NB4 (cell line): ENCODE measurements around the gene HIVEP2.
A peak's percentile ranks its signal among the peaks of the same experiment; 100 is the strongest.

Source experiments
- DNase-seq: peaks from one replicate; pipeline ENCODE4 v3.0.0; 2010; ENCODE audit warnings: low read depth
- H3K4me3 ChIP-seq: one replicate; pipeline ENCODE4 v1.5.1; 2011; ENCODE audit warnings: mild to moderate bottlenecking, low read depth, low read length, moderate library complexity
- MYC ChIP-seq: IDR thresholded peaks from 2 replicates; pipeline ENCODE4 v1.6.1; 2011; ENCODE audit warnings: low read depth, low read length
- POLR2A ChIP-seq: IDR thresholded peaks from 2 replicates; pipeline ENCODE4 v1.6.1; 2011; ENCODE audit warnings: mild to moderate bottlenecking; ENCODE audit not compliant: insufficient read length; ENCODE audit errors: extremely low read depth
- TF ChIP-seq, protein P1 (sequence below): IDR thresholded peaks from 2 replicates; pipeline ENCODE4 v1.6.1; 2011; ENCODE audit warnings: low read depth, low read length
- TF ChIP-seq, protein P2 (sequence below): IDR thresholded peaks from one replicate; pipeline ENCODE4 v1.5.1; 2012; ENCODE audit warnings: low read depth, low read length

HIVEP2 gene

DNA sequence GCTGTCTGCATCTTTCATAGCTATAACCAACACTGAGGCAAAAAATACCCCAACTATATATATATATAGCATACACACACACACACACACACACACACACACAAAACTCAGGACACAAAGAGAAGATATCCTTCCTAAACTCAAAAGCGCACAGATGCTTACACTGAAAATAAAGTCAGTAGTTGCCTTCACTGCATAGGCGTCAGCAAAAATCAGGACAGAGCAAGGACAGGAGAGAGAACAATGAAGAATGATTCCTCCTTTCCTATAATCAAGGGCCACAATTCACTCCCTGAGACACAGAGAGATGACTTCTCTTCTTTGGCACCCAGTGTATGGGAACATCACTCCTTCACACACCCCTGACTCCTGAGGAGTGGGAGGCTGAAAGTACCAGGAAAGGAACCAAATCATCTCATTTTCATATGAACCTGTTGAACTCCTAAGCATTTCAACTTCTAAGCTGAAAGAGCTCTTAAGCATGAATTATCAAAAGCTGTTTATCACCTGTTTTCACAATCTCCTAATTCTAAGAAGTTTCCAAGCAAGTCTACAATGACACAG lies 141.4 kb downstream of the HIVEP2 start:
- H3K4me3 ChIP-seq: no peak overlapping the region
- TF ChIP-seq, protein P1, sequence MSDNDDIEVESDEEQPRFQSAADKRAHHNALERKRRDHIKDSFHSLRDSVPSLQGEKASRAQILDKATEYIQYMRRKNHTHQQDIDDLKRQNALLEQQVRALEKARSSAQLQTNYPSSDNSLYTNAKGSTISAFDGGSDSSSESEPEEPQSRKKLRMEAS: no peak
- no peak for TF ChIP-seq MYC
- TF ChIP-seq, protein P2, sequence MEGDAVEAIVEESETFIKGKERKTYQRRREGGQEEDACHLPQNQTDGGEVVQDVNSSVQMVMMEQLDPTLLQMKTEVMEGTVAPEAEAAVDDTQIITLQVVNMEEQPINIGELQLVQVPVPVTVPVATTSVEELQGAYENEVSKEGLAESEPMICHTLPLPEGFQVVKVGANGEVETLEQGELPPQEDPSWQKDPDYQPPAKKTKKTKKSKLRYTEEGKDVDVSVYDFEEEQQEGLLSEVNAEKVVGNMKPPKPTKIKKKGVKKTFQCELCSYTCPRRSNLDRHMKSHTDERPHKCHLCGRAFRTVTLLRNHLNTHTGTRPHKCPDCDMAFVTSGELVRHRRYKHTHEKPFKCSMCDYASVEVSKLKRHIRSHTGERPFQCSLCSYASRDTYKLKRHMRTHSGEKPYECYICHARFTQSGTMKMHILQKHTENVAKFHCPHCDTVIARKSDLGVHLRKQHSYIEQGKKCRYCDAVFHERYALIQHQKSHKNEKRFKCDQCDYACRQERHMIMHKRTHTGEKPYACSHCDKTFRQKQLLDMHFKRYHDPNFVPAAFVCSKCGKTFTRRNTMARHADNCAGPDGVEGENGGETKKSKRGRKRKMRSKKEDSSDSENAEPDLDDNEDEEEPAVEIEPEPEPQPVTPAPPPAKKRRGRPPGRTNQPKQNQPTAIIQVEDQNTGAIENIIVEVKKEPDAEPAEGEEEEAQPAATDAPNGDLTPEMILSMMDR: no peak
- no peak for TF ChIP-seq POLR2A
- DNase-seq: no peak

DNA sequence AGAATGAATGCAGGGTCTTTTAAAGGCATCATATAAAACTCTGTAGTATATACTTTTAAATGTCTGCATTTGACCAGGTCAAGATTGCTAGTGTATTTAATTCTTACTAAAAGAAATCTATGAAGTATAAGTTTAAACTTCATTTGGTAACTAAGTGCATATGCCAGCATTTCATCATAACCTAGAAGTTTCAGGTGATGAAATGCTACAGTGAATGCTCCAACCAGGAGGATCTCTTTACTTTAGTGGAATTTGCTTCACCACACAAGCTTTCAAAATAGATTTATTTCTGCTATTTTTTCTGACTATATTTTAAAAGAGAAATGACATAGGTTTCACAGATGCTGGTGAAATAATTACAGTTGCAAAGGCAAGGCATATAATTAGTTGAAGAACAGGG lies 141.9 kb downstream of the HIVEP2 start:
- no peak overlapping the region for H3K4me3 ChIP-seq
- TF ChIP-seq, protein P1: no peak
- TF ChIP-seq, protein P2: no peak
- no peak for TF ChIP-seq MYC
- no peak for DNase-seq

DNA sequence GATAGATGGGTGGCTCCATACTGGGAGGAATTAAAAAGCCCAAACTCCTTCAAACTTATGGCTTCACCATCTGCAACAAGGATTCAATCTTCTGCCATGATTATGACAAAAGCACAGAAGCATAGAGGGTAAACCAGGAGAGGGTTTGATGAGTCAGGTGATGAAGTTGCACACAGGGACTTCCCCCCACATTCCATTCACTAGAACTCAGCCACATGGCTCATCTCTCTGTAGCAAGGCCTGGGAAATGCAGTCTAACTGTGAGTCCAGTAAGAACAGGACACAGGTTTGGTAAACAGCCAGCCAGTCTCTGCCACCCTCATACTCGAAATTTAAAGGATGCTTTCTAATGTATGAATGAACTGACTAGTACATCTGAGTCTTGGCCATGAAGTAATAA lies 142.9 kb downstream of the HIVEP2 start:
- TF ChIP-seq, protein P2: no peak
- TF ChIP-seq, protein P1: no peak
- TF ChIP-seq POLR2A: no peak
- TF ChIP-seq MYC: no peak
- DNase-seq: peak; percentile 23

DNA sequence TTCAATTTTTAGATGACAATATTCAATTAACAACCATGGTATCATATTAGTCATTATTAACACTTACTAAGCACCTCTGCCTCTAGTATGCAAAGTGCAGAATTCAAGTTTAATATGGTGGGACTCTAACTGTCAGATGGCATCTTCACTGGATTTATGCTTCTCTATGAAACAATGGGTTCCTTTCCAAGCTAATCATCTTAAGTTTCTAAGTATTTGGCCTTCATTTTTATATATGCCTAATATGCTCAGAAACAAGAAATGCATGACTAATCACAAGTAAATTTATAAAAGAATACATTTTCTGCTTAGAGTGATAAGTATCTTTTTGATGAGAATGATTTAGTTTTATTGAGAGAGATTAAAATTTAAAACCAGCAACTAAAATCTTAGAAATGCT lies 144.7 kb downstream of the HIVEP2 start:
- DNase-seq: no peak
- TF ChIP-seq MYC (no peak), POLR2A (no peak)
- TF ChIP-seq, protein P2: no peak
- TF ChIP-seq, protein P1: no peak
- H3K4me3 ChIP-seq: no peak overlapping the region

More for the DNA sequence above, 142.9 kb downstream of the HIVEP2 start:
- no peak overlapping the region for H3K4me3 ChIP-seq

DNA sequence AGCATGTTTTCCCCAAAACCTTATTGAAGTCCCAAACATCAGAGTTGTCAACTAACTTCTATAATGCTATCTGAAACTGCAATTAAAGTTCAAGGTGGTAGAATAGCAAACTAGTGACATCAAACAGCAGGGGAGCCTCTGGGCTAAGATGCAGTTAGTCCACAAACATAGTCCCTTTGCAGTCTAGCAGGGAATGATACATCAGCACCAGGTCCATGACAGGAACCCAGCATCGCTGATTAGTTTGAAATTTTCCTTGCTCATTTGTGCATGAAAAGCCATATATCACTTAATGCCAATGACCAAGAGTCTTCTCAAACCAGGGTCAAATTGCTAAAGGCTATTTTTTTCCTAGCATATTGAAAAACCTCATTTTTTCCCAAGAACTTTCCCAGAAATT lies 145.3 kb downstream of the HIVEP2 start:
- H3K4me3 ChIP-seq: no peak overlapping the region
- DNase-seq: no peak
- TF ChIP-seq MYC: no peak
- TF ChIP-seq, protein P2: no peak
- TF ChIP-seq, protein P1: no peak
- TF ChIP-seq POLR2A: no peak

DNA sequence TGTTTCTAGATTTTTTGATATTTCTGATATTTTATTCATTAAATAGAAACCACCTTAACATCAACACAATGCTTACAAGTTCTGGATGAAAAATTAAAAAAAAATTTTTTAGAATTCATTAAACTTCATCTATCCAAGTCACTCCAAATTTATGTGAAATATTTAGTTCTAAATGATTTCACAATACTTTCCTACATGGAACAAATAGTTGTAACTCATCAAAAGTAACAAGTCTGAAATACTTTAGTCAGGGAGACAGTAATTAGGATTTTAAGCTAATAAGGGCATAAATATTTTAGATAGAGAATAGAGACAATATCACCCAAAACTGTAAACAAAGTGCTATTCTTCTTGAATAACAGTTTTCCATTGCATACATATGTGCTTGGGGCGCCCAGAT lies 147.8 kb downstream of the HIVEP2 start:
- H3K4me3 ChIP-seq: no peak overlapping the region
- TF ChIP-seq, protein P1: no peak
- TF ChIP-seq, protein P2: no peak
- TF ChIP-seq MYC (no peak), POLR2A (no peak)
- DNase-seq: no peak
